KMS-11 (cell line): Measurements from ENCODE around the gene SHC3.

Source experiments
- H2AFZ ChIP-seq: fragments of 200-600 bp; sonication (generic); 2 replicates; pipeline ENCODE4 v1.6.1; 2016; ENCODE audit warnings: antibody characterized with exemption, mixed run types, low read depth
- H3K27ac ChIP-seq: fragments of 200-600 bp; sonication (generic); 2 replicates; pipeline ENCODE4 v1.6.1; 2016; ENCODE audit warnings: mild to moderate bottlenecking, mixed run types
- H3K27me3 ChIP-seq: fragments of 200-600 bp; sonication (generic); 2 replicates; pipeline ENCODE4 v1.6.1; 2017; ENCODE audit warnings: mild to moderate bottlenecking, low read depth, mixed run types, moderate library complexity; ENCODE audit not compliant: insufficient read depth
- H3K36me3 ChIP-seq: fragments of 200-600 bp; sonication (generic); 2 replicates; pipeline ENCODE4 v1.6.1; 2017; ENCODE audit warnings: mild to moderate bottlenecking, mixed run types; ENCODE audit not compliant: insufficient read depth
- H3K4me1 ChIP-seq: fragments of 200-600 bp; sonication (generic); 2 replicates; pipeline ENCODE4 v1.6.1; 2016; ENCODE audit warnings: mild to moderate bottlenecking, low read depth, mixed run types; ENCODE audit not compliant: poor library complexity, severe bottlenecking
- H3K4me2 ChIP-seq: fragments of 200-600 bp; sonication (generic); 2 replicates; pipeline ENCODE4 v1.7.0; 2016; ENCODE audit warnings: mild to moderate bottlenecking, mixed run types
- H3K4me3 ChIP-seq: fragments of 200-600 bp; sonication (generic); IDR thresholded peaks from 2 replicates; pipeline ENCODE4 v1.6.1; 2017; ENCODE audit warnings: low read depth, low read length, mixed read lengths; ENCODE audit not compliant: insufficient read depth
- H3K79me2 ChIP-seq: fragments of 200-600 bp; sonication (generic); 2 replicates; pipeline ENCODE4 v1.6.1; 2016; ENCODE audit warnings: low read depth, mixed run types; ENCODE audit not compliant: insufficient read depth
- H3K9ac ChIP-seq: fragments of 200-600 bp; sonication (generic); 2 replicates; pipeline ENCODE4 v1.6.1; 2016; ENCODE audit warnings: mild to moderate bottlenecking, mixed run types
- H4K20me1 ChIP-seq: fragments of 200-600 bp; sonication (generic); 2 replicates; pipeline ENCODE4 v1.6.1; 2016; ENCODE audit warnings: mild to moderate bottlenecking, mixed run types; ENCODE audit not compliant: insufficient read depth
- CTCF ChIP-seq: fragments of 200-600 bp; sonication (generic); conservative IDR thresholded peaks from 2 replicates; pipeline ENCODE4 v1.6.1; 2017; ENCODE audit warnings: low read depth, mild to moderate bottlenecking, antibody characterized with exemption, low read length, moderate library complexity, mixed read lengths

SHC3 gene

GRCh38 chr9:89014153-89014552 is 164.5 kb downstream of the SHC3 start:
- Histone ChIP-seq H2AFZ (no peak overlapping the region), H3K27me3 (no peaks in the 10 kb centered on the region), H3K4me1 (no peaks in the 10 kb centered on the region), H3K4me3 (no peak overlapping the region), H3K27ac (no peak overlapping the region), H3K79me2 (no peaks in the 10 kb centered on the region), H3K4me2 (no peak overlapping the region), H3K9ac (no peak overlapping the region), H3K36me3 (no peaks in the 10 kb centered on the region), H4K20me1 (no peaks in the 10 kb centered on the region)
- no peak for TF ChIP-seq CTCF

GRCh38 chr9:89013660-89014059 is 165.0 kb downstream of the SHC3 start:
- Histone ChIP-seq H3K4me3 (no peak overlapping the region), H3K79me2 (no peaks in the 10 kb centered on the region), H3K36me3 (no peaks in the 10 kb centered on the region), H3K27me3 (no peaks in the 10 kb centered on the region), H3K4me2 (no peak overlapping the region), H4K20me1 (no peaks in the 10 kb centered on the region), H3K9ac (no peak overlapping the region), H3K27ac (no peak overlapping the region), H2AFZ (no peak overlapping the region), H3K4me1 (no peaks in the 10 kb centered on the region)
- no peak for TF ChIP-seq CTCF

- H3K4me3 ChIP-seq = no peak overlapping the region
- no peaks in the 10 kb centered on the region for H3K27me3 ChIP-seq
- no peak overlapping the region for H3K27ac ChIP-seq
- H3K36me3 ChIP-seq = no peaks in the 10 kb centered on the region
- H3K4me1 ChIP-seq = no peaks in the 10 kb centered on the region
- TF ChIP-seq CTCF = no peak
- no peak overlapping the region for H3K9ac ChIP-seq
- no peaks in the 10 kb centered on the region for H3K79me2 ChIP-seq
- H2AFZ ChIP-seq = no peak overlapping the region
- no peak overlapping the region for H3K4me2 ChIP-seq
- H4K20me1 ChIP-seq = no peaks in the 10 kb centered on the region
Observed at GRCh38 chr9:89012294-89013042, 166.2 kb downstream of the SHC3 start.

- no peak overlapping the region for H3K4me2 ChIP-seq
- no peak for TF ChIP-seq CTCF
- H3K79me2 ChIP-seq = no peaks in the 10 kb centered on the region
- H3K27me3 ChIP-seq = no peaks in the 10 kb centered on the region
- no peaks in the 10 kb centered on the region for H3K36me3 ChIP-seq
- H3K27ac ChIP-seq = no peak overlapping the region
- H3K4me3 ChIP-seq = no peak overlapping the region
- H3K4me1 ChIP-seq = no peaks in the 10 kb centered on the region
- no peaks in the 10 kb centered on the region for H4K20me1 ChIP-seq
- H3K9ac ChIP-seq = no peak overlapping the region
- no peak overlapping the region for H2AFZ ChIP-seq
Observed at GRCh38 chr9:89011683-89012082, 166.9 kb downstream of the SHC3 start.
